H9 (cell line): ENCODE data around the gene USP20. TPM values are rescaled to one million over a fixed set of nuclear protein-coding genes. Genes with fewer than 3 reads are reported as not detected.
A peak's percentile ranks its signal among the peaks of the same experiment; 100 is the strongest.

Experiments
- DNase-seq: peaks from one replicate; pipeline ENCODE4 v3.0.0-alpha.2; 2017
- H2AFZ ChIP-seq: one replicate; pipeline ENCODE4 v1.6.1; 2013; ENCODE audit warnings: mild to moderate bottlenecking, low read length, control low read depth, moderate library complexity
- H2AK5ac ChIP-seq: 2 replicates; pipeline ENCODE4 v1.6.1; 2013; ENCODE audit warnings: low read length, control low read depth, mixed read lengths; ENCODE audit not compliant: insufficient read length
- H2BK120ac ChIP-seq: one replicate; pipeline ENCODE4 v1.6.1; 2013; ENCODE audit warnings: low read depth, mild to moderate bottlenecking, low read length, control low read depth, inconsistent platforms; ENCODE audit not compliant: poor library complexity, severe bottlenecking
- H2BK12ac ChIP-seq: 2 replicates; pipeline ENCODE4 v1.6.1; 2013; ENCODE audit warnings: low read length, control low read depth, mixed read lengths, low read depth; ENCODE audit not compliant: insufficient read length
- H2BK15ac ChIP-seq: 2 replicates; pipeline ENCODE4 v1.6.1; 2013; ENCODE audit warnings: low read depth, low read length, control low read depth
- H2BK20ac ChIP-seq: one replicate; pipeline ENCODE4 v1.6.1; 2013; ENCODE audit warnings: low read depth, mild to moderate bottlenecking, low read length, control low read depth, inconsistent platforms; ENCODE audit not compliant: poor library complexity, severe bottlenecking
- H2BK5ac ChIP-seq: 2 replicates; pipeline ENCODE4 v1.6.1; 2013; ENCODE audit warnings: low read length, control low read depth, mixed read lengths; ENCODE audit not compliant: insufficient read length
- H3K14ac ChIP-seq: 2 replicates; pipeline ENCODE4 v1.6.1; 2013; ENCODE audit warnings: low read length, control low read depth; ENCODE audit not compliant: insufficient read depth
- H3K18ac ChIP-seq: 2 replicates; pipeline ENCODE4 v1.6.1; 2013; ENCODE audit warnings: low read depth, mild to moderate bottlenecking, mixed read lengths, low read length, control low read depth; ENCODE audit not compliant: insufficient read length
- H3K23ac ChIP-seq: 2 replicates; pipeline ENCODE4 v1.6.1; 2013; ENCODE audit warnings: low read length, control low read depth, mixed read lengths, low read depth; ENCODE audit not compliant: insufficient read length
- H3K23me2 ChIP-seq: 2 replicates; pipeline ENCODE4 v1.6.1; 2013; ENCODE audit warnings: low read depth, mild to moderate bottlenecking, mixed read lengths, low read length, control low read depth; ENCODE audit not compliant: insufficient read length, poor library complexity, severe bottlenecking
- H3K27ac ChIP-seq: 2 replicates; pipeline ENCODE4 v1.5.1; 2013; ENCODE audit warnings: low read length, control low read depth, mixed read lengths, low read depth; ENCODE audit not compliant: insufficient read length
- H3K27me3 ChIP-seq: 2 replicates; pipeline ENCODE4 v1.6.1; 2013; ENCODE audit warnings: low read length, control low read depth, inconsistent platforms; ENCODE audit not compliant: insufficient read depth
- H3K4ac ChIP-seq: 2 replicates; pipeline ENCODE4 v1.6.1; 2013; ENCODE audit warnings: low read depth, mild to moderate bottlenecking, control low read depth, inconsistent platforms, low read length, moderate library complexity
- H3K4me1 ChIP-seq: 2 replicates; pipeline ENCODE4 v1.6.1; 2013; ENCODE audit warnings: low read length, control low read depth, inconsistent platforms; ENCODE audit not compliant: insufficient read depth
- H3K4me2 ChIP-seq: 2 replicates; pipeline ENCODE4 v1.6.1; 2013; ENCODE audit warnings: low read length, control low read depth, mixed read lengths; ENCODE audit not compliant: insufficient read length, insufficient read depth
- H3K56ac ChIP-seq: 2 replicates; pipeline ENCODE4 v1.6.1; 2013; ENCODE audit warnings: low read depth, mild to moderate bottlenecking, mixed read lengths, low read length, control low read depth; ENCODE audit not compliant: insufficient read length
- H3K79me1 ChIP-seq: 2 replicates; pipeline ENCODE4 v1.6.1; 2013; ENCODE audit warnings: low read depth, mild to moderate bottlenecking, moderate library complexity, low read length, control low read depth, inconsistent platforms; ENCODE audit not compliant: insufficient read depth, poor library complexity, severe bottlenecking
- H3K79me2 ChIP-seq: 2 replicates; pipeline ENCODE4 v1.6.1; 2013; ENCODE audit warnings: low read length, control low read depth, inconsistent platforms; ENCODE audit not compliant: insufficient read depth
- H3K9ac ChIP-seq: 2 replicates; pipeline ENCODE4 v1.6.1; 2013; ENCODE audit warnings: low read length, control low read depth, mixed read lengths; ENCODE audit not compliant: insufficient read length; ENCODE audit errors: extremely low read depth
- H3K9me3 ChIP-seq: one replicate; pipeline ENCODE4 v1.6.1; 2013; ENCODE audit warnings: low read depth, low read length, inconsistent platforms; ENCODE audit not compliant: control insufficient read depth
- H3T11ph ChIP-seq: one replicate; pipeline ENCODE4 v1.6.1; 2013; ENCODE audit warnings: mild to moderate bottlenecking, low read length, control low read depth, inconsistent platforms
- H4K20me1 ChIP-seq: one replicate; pipeline ENCODE4 v1.6.1; 2013; ENCODE audit not compliant: control insufficient read depth, insufficient read length, insufficient read depth
- H4K5ac ChIP-seq: 2 replicates; pipeline ENCODE4 v1.6.1; 2013; ENCODE audit warnings: low read depth, mild to moderate bottlenecking, mixed read lengths, low read length, control low read depth; ENCODE audit not compliant: insufficient read length
- H4K8ac ChIP-seq: replicated peaks from 2 replicates; pipeline ENCODE4 v1.6.1; 2013; ENCODE audit warnings: low read length, control low read depth, mixed read lengths, low read depth; ENCODE audit not compliant: insufficient read length
- H4K91ac ChIP-seq: 2 replicates; pipeline ENCODE4 v1.6.1; 2013; ENCODE audit warnings: low read depth, mild to moderate bottlenecking, moderate library complexity, mixed read lengths, low read length, control low read depth; ENCODE audit not compliant: insufficient read length
- H3K27ac Mint-ChIP-seq, 3 experiments: 2 replicates in 2 of 3; 3 replicates in 1 of 3; pipeline ENCODE4 v1.8.0; 2020 to 2021; ENCODE audit warnings: mixed read lengths in 3 of 3, mild to moderate bottlenecking in 1 of 3, moderate library complexity in 1 of 3
- H3K27me3 Mint-ChIP-seq: 2 replicates; pipeline ENCODE4 v1.8.0; 2021; ENCODE audit warnings: low read depth, mild to moderate bottlenecking, moderate library complexity, mixed read lengths
- H3K36me3 Mint-ChIP-seq, 3 experiments: 2 replicates in 2 of 3; 3 replicates in 1 of 3; pipeline ENCODE4 v1.8.0; 2020 to 2021; ENCODE audit warnings: low read depth in 3 of 3, mixed read lengths in 3 of 3; ENCODE audit not compliant: insufficient read depth in 1 of 3
- H3K4me1 Mint-ChIP-seq, 2 experiments: 2 replicates each; pipeline ENCODE4 v1.8.0; 2020; ENCODE audit warnings: mixed read lengths in 2 of 2
- H3K4me3 Mint-ChIP-seq, 2 experiments: 2 replicates in 1 of 2; 3 replicates in 1 of 2; pipeline ENCODE4 v1.8.0; 2020 to 2021; ENCODE audit warnings: mild to moderate bottlenecking in 2 of 2, mixed read lengths in 2 of 2, moderate library complexity in 1 of 2
- H3K9me3 Mint-ChIP-seq, 2 experiments: 2 replicates in 1 of 2; 3 replicates in 1 of 2; pipeline ENCODE4 v1.8.0; 2020; ENCODE audit warnings: mild to moderate bottlenecking in 2 of 2, mixed read lengths in 2 of 2, moderate library complexity in 1 of 2
- WGBS: extraction: QIAGEN DNeasy Blood & Tissue Kit; methylation state at CpG from one replicate; pipeline ENCODE4 v1.1.7; 2013; ENCODE audit warnings: missing lambda C conversion rate, low lambda C conversion rate, mixed read lengths; ENCODE audit not compliant: insufficient read length; ENCODE audit errors: extremely low coverage; 5-methylcytosine and 5-hydroxymethylcytosine counted together
- total RNA-seq: library from RNA; stranded (reverse); gene quantifications from 2 replicates; pipeline ENCODE4 v1.2.1, GENCODE V29; 2021
- TF ChIP-seq, protein P1 (sequence below): fragments of 200-600 bp; sonication (generic); conservative IDR thresholded peaks from 3 replicates; pipeline ENCODE4 v1.8.0; 2021; ENCODE audit warnings: antibody characterized with exemption, mild to moderate bottlenecking

USP20 gene
- total RNA-seq, 1 experiment from 2014 or later: 20.9 TPM

DNA sequence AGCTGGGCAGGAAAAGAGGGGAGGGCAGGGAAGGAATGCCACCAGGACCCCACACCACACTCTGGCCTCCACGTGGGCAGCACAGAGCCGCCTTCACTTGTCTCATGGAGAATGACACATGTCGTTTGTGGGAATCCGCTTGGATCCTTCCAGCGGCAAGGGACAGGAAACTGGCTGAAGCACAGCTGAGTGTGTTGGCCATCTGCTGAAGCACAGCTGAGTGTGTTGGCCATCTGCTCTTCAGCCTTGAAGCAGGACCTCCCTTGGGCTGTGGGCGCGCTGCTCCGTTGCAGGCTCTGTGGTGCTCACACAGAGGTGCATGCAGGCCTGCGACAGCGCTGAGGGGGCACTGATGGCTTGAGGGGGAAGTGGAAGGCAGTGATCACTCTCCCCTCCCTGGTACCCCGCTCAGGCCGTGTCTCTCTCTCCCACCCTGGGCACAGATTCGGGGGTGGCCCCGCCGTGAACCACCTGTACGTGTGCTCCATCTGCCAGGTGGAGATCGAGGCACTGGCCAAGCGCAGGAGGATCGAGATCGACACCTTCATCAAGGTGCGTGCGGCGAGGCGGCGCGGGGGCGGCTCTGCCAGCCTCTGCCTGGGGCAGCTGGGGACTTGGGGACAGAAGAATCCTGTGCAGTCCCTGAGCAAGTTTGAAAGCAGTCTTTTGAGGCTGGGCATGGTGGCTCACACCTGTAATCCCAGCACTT lies 40.6 kb downstream of the USP20 start:
- Mint-ChIP-seq H3K4me3 (no peak overlapping the region), H3K27ac (no peak overlapping the region)
- no CpG with 5 or more reads among the region's 27 CpGs for WGBS

More for the DNA sequence above, 40.6 kb downstream of the USP20 start:
- Histone ChIP-seq H2AK5ac (no peak overlapping the region), H2BK5ac (no peak overlapping the region), H3K23ac (no peak overlapping the region), H4K91ac (no peak overlapping the region), H3K27me3 (no peaks in the 10 kb centered on the region), H3K4ac (no peak overlapping the region), H3K9me3 (no peaks in the 10 kb centered on the region), H3K9ac (no peak overlapping the region), H3K27ac (no peak overlapping the region), H2BK15ac (no peak overlapping the region), H3K14ac (no peak overlapping the region; the same call in 1 of the 2 replicates), H3K18ac (no peak overlapping the region), H3T11ph (no peak overlapping the region), H3K79me1 (no peaks in the 10 kb centered on the region), H3K4me2 (no peak overlapping the region), H4K5ac (no peak overlapping the region), H4K8ac (no peak overlapping the region), H3K4me1 (no peaks in the 10 kb centered on the region), H2BK12ac (no peak overlapping the region), H4K20me1 (no peaks in the 10 kb centered on the region), H2BK20ac (no peak overlapping the region), H3K23me2 (no peaks in the 10 kb centered on the region), H3K56ac (no peak overlapping the region), H3K79me2 (no peaks in the 10 kb centered on the region), H2BK120ac (no peak overlapping the region), H2AFZ (no peak overlapping the region)
- DNase-seq: peak; percentile 20
- H3K36me3 Mint-ChIP-seq: peaks cover 2 to 24% (median 14%) of the 10 kb centered on the region in 3 experiments; a peak in 6 of 7 replicates
- H3K4me1 Mint-ChIP-seq: peaks cover 0 to 6% of the 10 kb centered on the region in 2 experiments; a peak in 2 of 4 replicates
- H3K27me3 Mint-ChIP-seq: no peaks in the 10 kb centered on the region
- TF ChIP-seq, protein P1, sequence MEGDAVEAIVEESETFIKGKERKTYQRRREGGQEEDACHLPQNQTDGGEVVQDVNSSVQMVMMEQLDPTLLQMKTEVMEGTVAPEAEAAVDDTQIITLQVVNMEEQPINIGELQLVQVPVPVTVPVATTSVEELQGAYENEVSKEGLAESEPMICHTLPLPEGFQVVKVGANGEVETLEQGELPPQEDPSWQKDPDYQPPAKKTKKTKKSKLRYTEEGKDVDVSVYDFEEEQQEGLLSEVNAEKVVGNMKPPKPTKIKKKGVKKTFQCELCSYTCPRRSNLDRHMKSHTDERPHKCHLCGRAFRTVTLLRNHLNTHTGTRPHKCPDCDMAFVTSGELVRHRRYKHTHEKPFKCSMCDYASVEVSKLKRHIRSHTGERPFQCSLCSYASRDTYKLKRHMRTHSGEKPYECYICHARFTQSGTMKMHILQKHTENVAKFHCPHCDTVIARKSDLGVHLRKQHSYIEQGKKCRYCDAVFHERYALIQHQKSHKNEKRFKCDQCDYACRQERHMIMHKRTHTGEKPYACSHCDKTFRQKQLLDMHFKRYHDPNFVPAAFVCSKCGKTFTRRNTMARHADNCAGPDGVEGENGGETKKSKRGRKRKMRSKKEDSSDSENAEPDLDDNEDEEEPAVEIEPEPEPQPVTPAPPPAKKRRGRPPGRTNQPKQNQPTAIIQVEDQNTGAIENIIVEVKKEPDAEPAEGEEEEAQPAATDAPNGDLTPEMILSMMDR: no peak
- no peaks in the 10 kb centered on the region for H3K9me3 Mint-ChIP-seq
